Measurements from ENCODE around the gene RNU1-2. TPM values are rescaled to one million over a fixed set of nuclear protein-coding genes. Genes with fewer than 3 reads are reported as not detected.
"Not testable (repeated sequence)": the region's sequence is repeated elsewhere in the genome, so short reads cannot be mapped to it uniquely, and the experiment has no call there.

RNU1-2 gene
- total RNA-seq, 1 donor: not detected

GRCh38 chr1:16915627-16915973 lies 19.8 kb downstream of the RNU1-2 start:
- H3K4me3 ChIP-seq (ENCODE audit: low read depth, low read length): no peak overlapping the region
- DNase-seq (ENCODE audit: low read depth): no peak
- no peak for TF ChIP-seq CTCF (IDR thresholded peaks at IDR 0.05; ENCODE audit: insufficient read depth, low read depth, low read length)

GRCh38 chr1:16916036-16916880 lies 20.5 kb downstream of the RNU1-2 start:
- H3K4me3 ChIP-seq (ENCODE audit: low read depth, low read length); DNase-seq (ENCODE audit: low read depth): not testable (repeated sequence)

- TF ChIP-seq CTCF (IDR thresholded peaks at IDR 0.05; ENCODE audit: insufficient read depth, low read depth, low read length): no peak
- no peak overlapping the region for H3K4me3 ChIP-seq (ENCODE audit: low read depth, low read length)
- no peak for DNase-seq (ENCODE audit: low read depth)
These were observed 22.6 kb downstream of the RNU1-2 start for GRCh38 chr1:16918371-16918770.

GRCh38 chr1:16918936-16919665 lies 23.3 kb downstream of the RNU1-2 start:
- not testable (repeated sequence) for H3K4me3 ChIP-seq (ENCODE audit: low read depth, low read length); DNase-seq (ENCODE audit: low read depth)

GRCh38 chr1:16920951-16921350 lies 25.2 kb downstream of the RNU1-2 start:
- H3K4me3 ChIP-seq (ENCODE audit: low read depth, low read length): no peak overlapping the region
- DNase-seq (ENCODE audit: low read depth): no peak
- TF ChIP-seq CTCF (IDR thresholded peaks at IDR 0.05; ENCODE audit: insufficient read depth, low read depth, low read length): no peak

GRCh38 chr1:16921391-16922185 lies 25.8 kb downstream of the RNU1-2 start, which contains the start of gene CROCC:
TSS of gene CROCC (plus strand) at chr1:16921931. CDS start at chr1:16922019, 88 bp downstream.
- no peak for TF ChIP-seq CTCF (IDR thresholded peaks at IDR 0.05; ENCODE audit: insufficient read depth, low read depth, low read length)
- peak within 1 kb of the TSS; percentile 18 for H3K4me3 ChIP-seq (ENCODE audit: low read depth, low read length)
- DNase-seq (ENCODE audit: low read depth): peak; percentile 64

- no peak for TF ChIP-seq CTCF (IDR thresholded peaks at IDR 0.05; ENCODE audit: insufficient read depth, low read depth, low read length)
- H3K4me3 ChIP-seq (ENCODE audit: low read depth, low read length): no peak overlapping the region
- no peak for DNase-seq (ENCODE audit: low read depth)
These were observed 26.7 kb downstream of the RNU1-2 start for GRCh38 chr1:16922466-16922865.

All from fibroblast of villous mesenchyme (primary cell).